ENCODE data around the gene GGA2.
"Not testable (repeated sequence)": the region's sequence is repeated elsewhere in the genome, so short reads cannot be mapped to it uniquely, and the experiment has no call there.

The GGA2 gene

DNA sequence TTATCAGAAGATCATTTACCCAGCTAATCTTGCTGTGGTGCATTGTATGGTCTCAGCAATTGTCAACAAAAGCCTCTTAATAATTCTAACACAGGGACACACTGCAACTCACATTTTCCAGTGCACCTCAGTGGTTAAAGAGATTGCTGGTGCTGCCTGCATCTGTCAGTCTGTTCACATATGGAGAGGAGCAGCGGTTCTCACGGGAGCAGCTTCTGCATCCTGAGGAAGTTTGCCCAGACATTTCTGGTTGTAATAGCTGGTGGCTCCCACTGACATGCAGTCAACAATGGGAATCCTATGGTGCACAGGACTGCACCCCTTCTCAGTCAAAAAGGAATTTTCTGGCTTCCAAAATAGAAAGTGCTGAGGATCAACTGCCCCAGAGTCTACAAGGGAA, 7.8 kb downstream of the GGA2 start:
- no peak for DNase-seq

DNA sequence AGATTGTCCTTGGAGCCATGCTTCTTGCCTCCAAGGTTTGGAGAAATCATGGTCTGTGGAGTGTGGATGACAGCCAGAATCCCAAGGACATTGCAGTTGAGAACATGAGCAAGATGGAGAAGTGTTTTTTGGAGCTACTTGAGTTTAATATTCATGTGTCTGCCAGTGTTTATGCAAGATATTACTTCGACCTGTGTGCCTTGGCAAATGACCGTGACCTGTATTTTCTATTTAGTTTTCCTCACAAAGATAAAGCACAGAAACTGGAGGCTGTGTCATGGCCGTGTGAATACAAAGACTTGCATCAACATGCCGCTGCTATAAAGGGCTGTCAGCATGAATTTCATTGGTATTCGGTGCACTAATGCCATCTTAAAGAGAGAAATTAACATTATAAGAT, 9.0 kb downstream of the GGA2 start:
- no peak for DNase-seq

DNA sequence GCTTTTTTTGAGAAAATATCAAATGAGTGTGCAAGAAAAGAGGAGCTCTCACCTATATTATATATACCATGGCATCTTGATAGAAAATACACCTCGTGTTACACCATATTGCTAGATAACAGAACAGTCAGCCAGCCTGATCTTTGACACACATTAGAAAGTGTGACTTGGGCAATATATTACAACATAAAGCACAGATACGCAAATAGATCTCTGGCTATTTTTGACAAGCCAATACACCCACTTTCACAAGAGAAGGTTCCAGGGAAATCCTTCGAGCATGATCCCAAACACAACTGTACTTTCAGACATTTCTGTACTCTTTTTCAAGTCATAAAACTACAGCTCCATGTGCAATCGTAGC, 9.4 kb downstream of the GGA2 start:
- DNase-seq: no peak

DNA sequence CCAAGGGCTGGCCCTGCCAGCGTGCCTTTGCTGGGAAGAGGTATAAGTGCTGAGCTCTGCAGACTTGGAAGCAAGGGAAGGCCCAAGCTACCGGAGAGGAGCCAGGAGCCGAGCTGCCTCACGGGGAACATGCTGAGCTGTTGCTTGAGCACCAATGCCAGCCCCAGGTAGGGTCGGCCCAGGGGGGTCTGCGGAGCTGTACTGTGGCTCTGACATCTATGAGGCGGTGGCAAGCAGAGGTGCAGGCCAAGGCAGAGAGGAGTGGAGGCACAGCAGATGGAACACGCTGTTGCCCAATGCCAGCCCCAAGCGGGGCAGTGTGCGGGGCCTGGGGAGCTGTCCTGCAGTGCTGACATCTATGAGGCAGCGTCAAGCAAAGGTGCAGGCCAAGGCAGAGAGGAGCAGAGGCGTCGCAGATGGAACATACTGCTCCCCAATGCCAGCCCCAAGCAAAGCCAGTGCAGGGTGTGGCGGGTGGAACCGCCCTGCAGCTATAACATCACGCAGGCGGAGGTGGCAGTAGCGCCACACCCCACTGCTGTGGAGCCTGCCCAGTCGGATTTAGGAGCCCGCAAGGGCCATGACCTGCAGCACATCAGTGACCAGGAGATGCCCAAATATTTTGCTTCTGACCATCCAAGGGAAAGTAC, 10.0 kb downstream of the GGA2 start:
- DNase-seq: no peak

DNA sequence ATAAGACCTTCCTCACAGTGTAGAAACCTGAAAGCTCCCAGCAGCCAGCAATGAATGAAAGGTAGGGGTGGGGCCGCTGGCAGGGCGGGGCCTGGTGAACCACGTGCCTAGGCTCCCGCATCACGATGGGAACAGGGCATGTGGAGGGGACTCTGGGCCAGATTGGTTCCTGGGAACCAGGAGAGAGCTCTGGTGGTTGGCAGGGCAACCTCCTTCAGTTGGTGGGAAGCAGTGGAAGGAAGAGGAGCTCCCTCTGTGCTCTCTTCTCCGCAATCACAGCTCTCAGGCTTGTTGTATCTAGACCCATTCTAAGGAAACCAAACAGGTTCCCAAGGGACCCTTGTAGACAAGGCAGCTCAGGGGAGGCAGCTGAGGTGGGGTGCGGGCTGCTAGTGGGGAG, 10.5 kb downstream of the GGA2 start:
- no peak for DNase-seq

DNA sequence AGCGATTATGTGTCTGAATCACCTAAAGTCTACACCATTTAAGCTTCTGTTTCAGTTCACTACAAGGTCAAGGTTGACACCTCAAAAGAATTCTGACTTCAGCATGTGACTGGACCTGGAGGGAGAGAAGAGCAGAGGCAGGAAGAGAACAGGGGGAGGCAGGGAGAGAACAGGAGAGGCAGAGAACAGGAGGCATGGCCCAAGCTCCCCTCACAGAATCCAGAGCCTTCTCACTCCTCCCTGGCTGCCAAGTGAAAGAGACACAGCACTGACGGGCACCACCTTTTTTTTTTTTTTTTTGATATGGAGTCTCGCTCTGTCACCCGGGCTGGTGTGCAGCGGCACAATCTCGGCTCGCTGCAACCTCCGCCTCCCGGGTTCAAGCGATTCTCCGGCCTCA, 11.4 kb downstream of the GGA2 start:
- DNase-seq: no peak

DNA sequence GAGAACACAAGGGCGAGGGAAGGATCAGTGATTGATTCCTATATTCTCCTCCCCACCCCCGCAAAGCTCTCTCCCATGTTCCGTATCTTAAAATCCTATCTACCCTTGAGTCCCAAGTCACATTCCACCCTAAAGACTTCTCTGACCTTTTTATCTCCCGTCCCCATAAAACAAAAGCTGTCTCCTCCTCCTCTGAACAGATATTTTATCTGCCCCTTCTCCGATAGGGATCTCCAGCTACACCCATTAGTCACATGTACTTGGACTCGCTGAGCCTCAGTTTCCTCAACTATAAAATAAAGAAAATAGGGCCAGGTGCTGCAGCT, 12.8 kb downstream of the GGA2 start:
- DNase-seq: no peak

DNA sequence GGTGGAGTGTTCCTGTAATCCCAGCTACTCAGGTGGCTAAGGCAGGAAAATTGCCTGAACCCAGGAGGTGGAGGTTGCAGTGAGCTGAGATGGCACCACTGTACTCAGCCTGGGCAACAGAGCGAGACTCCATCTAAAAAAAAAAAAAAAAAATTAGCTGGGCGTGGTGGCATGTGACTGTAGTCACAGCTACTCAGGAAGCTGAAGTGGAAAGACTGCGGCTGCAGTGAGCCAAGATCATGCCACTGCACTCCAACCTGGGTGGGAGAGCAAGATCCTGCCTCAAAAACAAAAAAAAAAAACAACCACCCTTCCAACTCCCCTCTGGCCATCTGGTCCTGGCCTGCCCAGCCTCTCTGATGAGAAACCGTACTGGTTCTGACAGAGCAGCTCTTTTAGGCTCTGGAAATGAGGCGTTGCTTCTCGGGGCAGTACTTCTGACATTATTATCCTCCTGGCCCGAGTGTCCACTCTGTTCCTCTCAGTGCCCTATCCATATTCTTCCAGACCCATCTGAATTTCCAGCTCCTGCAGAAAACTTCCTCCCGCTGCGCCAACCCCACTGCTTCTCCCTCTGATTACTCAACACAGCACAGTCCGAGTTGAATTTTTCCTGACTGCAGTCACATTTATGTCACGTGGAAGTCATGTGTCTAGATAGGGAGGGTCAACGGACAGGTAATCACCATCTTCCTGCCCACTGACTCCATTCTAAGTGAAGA, 13.3 kb downstream of the GGA2 start:
- DNase-seq: no peak

DNA sequence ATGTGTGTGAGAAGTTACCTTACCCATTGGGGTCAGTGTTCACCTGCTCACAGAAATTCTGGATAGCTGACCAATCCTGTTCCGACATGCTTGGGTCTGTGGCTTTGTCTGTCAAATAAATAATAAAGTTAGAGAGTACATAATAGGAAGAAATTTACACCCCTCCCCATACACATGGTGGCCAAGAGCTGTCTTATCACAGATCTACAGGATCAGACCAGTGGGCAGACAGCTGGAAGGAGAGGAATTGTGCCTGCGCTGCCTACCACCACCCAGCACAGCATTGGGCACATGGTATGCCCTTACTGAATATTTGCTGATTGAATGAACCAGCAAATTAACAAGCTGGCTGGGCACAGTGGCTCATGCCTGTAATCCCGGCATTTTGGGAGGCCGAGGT, 14.6 kb downstream of the GGA2 start:
- DNase-seq: no peak

DNA sequence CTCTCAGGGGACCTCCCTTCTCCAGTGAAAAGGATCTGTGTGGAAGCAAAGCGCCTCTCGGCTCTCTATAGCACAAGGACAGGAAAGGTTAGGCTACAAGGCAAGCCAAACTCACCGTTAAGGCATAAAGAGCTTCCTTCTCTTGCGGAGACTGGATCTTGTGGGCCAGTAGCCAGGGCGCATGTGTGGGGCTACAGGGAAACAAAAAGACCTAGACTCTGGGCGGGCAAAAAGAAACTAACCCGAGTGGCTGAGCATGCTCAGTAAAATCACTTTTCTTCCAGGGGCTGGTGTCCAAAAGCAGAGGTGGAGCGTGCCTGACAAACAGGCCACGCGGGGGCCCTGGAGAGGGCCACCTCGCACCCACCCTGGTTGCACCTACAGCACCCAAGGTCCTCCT, 16.1 kb downstream of the GGA2 start:
- no peak for DNase-seq

DNA sequence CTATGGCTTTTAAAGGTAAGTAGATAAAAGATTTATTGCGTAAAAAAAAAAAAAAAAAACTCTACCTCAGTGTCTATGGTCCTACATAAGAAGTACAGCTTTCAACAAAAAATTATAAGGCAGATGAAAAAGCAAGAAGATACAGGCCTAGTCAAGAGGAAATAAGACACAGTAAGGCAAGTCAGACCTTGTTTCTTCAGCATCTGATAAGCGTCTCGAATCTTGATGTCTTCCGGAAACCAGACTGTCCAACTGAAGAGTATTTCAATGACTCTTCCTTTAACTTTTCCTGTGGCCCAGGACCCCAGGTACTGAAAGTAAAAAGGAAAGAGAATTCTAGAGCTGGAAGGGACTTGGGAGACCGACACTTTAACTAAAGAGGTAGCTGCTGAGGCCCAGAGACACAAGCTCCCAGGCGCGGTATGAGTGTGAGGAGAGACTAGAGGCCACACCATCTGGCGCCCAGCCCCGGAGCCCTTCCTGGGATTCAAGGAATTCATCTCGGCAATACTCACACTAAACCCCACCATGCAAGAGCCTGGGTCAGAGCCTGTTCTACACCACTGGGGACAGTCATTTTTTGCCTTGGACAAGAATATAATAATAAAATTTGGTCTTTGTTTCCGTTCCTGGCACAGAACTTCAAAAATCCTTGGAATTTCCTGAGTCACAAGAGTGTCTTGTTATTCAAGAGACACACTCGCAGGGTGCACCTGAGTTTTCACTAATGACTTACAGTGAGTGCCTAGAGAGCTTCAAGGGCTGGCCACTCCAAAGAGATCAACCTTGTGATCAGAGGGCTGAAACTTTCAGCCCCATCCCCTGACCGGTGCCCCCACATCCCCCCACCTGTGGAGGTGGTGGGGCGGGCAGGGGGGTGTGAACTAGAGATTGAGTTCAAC, 18.6 kb downstream of the GGA2 start:
- DNase-seq: no peak

DNA sequence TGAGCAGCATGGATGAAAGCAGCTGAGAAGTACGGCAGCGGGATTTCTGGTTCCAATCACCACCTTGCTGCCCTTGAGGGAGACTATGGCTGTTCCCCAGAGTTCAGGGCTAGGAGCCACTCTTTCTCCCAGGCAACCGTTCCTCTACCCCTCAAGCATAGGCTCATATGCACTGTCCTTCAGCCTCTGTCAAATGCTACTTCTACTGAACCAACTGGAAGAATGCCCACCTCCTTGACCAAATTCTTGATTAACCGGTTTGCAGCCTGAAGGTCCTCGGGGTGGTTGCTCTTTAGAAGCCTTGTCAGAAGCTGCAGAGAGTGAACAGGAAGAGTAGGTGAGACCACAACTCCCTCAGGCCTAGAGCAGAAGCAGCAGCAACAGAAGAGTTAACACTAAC, 23.8 kb downstream of the GGA2 start:
- no peak for DNase-seq

DNA sequence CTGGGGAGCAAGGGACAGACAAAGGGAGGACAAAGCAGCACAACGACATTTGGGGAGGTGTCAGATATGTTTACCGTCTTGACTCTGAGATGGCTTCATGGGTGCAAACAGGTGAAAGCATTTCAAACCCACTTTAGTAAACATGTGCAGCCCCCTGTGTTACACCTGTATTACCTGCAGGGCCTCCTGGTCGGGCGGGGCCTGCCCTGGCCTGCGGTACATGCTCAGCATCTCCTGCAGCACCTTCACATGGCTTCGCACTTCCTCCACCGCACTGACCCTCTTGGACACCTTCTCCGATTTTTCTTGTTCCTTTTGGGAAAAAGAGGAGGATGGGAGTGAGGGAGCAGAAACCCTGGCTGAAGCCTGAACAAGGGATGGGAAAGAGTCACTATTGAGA, 24.5 kb downstream of the GGA2 start:
- no peak for DNase-seq

DNA sequence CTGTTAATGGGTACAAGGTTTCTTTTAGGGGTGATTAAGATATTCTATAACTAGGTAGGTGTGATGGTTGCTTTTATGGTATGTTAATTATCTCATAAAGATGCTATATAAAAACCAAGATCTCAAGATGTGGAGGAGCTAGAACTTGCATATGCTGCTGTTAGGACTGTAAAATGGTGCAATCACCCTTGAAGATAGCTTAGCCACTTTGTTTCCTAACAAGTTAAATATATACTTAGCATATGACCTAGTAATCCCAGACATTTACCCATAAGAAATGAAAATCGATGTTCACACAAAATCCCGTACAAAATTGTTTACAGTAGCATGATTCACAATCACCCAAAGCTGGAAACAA, 25.1 kb downstream of the GGA2 start:
- DNase-seq: no peak

DNA sequence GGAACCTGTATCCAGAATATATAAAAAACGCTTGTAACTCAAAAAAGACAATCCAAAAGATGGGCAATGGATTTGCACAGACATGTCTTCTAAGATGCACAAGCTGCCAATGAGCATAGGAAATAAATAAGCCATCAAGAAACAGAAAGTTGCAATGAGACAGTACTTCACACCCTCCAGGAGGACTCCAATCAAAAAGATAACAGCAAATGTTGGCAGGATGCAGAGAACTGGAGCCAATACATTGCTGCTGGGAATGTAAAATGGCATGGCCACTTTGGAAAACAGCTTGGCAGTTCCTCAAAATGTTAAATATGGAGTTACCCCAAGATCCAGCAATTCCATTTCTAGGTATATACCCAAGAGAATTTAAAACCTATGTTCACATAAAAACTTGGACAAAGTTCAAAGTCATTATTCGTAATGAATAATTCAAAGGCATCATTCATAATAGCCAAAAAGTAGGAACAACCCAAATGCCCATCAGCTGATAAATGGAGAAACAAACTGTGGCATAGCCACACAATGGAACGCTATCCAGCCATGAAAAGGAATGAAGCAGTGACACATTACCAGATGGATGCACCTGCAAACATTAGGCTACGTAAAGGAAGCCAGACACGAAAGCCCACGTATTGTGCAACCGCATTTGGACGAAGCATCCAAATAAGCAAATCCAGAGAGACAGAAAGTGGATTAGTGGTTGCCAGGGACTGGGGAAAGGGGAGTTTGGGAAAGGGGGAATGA, 25.6 kb downstream of the GGA2 start:
- DNase-seq: no peak

DNA sequence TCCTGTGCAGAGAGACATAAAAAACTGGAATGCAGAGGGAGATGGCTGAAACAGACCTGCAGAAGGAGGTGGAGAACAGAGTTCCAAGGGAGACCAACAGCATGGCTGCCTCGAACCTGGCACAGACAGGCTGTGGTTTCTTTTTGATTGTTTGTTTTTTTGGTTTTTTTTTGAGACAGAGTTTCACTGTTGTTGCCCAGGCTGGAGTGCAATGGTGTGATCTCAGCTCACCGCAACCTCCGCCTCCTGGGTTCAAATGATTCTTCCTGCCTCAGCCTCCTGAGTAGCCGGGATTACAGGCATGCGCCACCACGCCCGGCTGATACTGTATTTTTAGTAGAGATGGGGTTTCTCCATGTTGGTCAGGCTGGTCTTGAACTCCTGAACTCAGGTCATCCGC, 26.8 kb downstream of the GGA2 start:
- not testable (repeated sequence) for DNase-seq

DNA sequence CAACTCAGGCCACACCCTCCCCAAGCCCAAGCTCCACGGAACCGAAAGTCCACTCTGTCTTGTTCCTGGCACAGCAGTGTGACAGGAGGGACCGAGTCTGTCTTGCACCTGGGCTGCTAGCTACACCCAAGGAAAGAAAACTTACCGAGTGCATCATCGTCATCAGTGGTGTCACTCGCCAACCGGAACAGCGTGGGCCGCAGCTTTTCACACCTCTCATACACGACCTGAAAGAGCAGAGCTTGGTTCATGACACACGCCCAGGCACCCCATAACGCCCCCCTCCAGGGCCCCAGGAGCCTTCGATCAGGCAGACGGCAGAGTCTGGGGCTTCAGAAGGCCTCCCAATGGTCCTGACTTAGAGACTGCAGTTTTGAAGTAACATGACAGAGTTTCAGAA, 27.5 kb downstream of the GGA2 start:
- DNase-seq: no peak

DNA sequence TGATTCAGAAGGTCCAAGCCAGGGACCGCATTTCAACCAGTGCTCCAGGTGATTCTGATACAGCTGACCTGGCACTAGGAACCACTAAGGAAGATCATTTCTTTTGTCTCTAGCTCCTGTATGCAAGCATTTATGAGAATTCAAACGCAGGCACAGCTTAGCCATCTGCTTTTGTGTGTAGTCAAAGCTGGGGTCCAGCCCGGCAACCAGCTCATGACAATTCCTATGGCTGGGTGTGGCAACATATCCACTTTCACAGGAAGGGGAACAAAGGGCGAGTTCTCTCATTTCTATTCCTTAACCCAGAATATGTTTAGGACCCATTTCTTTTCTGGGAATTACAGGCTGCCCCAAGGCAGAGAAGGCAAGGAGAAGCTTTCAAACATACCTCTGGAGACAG, 30.0 kb downstream of the GGA2 start:
- no peak for DNase-seq

DNA sequence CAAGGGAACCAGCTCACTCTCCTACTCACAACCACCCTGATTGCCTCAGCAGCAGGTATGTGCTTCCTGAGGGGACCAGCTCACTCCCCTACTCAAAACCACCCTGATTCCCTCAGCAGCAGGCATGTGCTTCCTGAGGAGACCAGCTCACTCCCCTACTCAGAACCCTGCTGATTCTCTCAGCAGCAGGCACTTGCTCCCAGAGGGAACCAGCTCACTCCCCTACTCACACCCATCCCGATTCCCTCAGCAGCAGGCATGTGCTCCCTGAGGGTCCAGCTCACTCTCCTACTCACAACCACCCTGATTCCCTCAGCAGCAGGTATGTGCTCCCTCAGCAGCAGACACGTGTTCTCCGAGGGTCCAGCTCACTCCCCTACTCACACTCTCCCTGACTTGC, 31.2 kb downstream of the GGA2 start:
- no peak for DNase-seq

DNA sequence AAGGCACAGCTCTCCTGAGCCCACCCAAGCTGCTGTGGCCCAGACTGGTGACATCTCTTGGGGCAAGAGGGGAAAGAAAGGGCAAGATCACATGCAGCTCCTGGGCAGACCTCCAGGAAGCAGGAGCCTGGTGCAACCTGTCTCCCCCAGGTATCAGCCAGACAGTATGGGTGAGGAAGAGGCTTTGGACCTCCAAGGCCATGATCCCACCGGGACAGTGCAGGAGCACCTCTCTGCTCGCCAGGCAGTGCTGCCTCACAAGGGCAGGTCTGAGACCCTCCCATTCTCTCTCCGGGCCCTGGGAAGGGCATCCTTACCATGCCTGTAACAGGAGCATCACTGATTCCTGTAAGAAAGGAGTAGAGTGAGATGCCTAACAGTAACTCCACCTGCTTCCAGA, 31.7 kb downstream of the GGA2 start:
- DNase-seq: no peak

DNA sequence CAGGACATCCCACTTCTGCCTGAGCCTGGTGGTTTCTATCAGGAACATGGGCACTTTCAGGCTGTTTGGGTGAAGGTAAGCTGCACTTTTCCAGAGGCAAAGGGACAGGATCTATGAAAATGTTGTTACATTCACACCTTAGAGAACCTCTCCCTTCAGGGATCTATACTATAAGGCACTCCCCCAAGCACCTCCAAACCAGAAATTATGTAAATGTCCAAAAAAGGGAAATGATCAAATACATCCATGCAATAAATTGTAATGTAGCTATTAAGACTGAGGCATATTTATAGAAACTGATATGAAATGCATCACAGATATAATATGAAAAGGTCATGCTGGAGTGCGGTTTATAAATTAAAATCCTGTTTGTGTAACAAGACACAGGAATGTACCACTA, 34.0 kb downstream of the GGA2 start:
- no peak for DNase-seq

DNA sequence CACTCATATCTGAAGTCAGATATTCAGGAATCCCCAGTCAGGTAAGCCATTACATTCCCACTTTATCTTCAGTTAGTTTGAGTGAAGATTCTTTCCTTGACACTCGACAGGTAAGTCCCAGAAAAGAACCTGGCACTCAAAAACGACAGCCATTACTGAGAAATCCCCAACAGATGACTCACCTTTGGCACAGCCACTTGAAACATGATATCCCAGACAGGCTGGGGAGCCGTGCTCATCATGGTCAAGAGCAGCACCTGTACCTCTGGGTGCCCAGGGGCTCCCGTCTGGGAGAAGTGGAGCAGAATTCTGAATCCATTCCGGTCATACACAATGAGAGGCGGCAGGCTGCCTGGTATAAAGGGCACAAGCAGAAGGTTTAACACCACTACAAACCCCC, 40.5 kb downstream of the GGA2 start:
- DNase-seq: no peak

DNA sequence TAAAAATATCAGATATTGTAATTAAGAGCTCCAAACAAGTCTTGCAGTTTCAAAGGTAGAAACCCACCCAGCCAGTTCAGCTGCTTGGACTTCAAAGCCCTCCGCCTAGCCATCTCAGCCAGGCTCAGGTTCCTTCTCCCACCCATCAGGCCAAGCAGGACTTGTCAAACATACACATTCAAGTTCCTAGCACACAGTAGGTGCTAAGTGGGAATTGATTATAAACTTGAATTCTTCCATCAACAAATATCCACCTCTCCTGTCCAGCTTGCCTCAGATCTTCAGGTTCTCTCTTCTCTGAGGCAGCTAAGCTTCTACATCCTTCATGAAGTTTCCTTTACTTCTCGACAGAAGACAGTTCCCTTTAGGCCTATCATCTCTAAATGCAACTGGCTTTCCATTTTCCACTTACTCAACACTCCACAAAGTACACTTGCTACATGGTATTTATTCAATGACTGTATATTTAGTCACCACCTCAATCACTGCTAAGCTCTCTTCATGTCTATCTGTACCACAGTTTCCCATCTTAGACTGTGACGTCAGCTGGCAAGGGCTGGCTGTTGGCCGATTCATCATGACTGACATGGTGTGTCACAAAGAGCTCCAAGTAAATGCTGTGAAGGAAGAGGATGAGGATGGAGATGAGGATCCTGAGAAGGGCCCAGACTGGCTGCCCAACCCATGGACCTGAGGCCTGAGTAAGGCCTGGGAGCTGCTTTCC, 44.0 kb downstream of the GGA2 start:
- no peak for DNase-seq
